Upper lobe of left lung (tissue), 4 donors: ENCODE data around the gene HSF4.

ENCODE experiments used
- EP300 ChIP-seq, 4 donors: sonication (generic); formaldehyde crosslinking; IDR thresholded peaks; one replicate each; pipeline ENCODE4 v1.5.1; 2017; ENCODE audit warnings: antibody characterized with exemption in 4 of 4, control low read depth in 2 of 4
- TF ChIP-seq, protein P1 (sequence below), 6 experiments: fragments of 450-650 bp in 4 of 6; fragments of 200-600 bp in 2 of 6; sonication (generic) in 2 of 6; IDR thresholded peaks; one replicate each; pipeline ENCODE4 v1.5.1; 2016 to 2019; ENCODE audit warnings: antibody characterized with exemption in 6 of 6

DNA sequence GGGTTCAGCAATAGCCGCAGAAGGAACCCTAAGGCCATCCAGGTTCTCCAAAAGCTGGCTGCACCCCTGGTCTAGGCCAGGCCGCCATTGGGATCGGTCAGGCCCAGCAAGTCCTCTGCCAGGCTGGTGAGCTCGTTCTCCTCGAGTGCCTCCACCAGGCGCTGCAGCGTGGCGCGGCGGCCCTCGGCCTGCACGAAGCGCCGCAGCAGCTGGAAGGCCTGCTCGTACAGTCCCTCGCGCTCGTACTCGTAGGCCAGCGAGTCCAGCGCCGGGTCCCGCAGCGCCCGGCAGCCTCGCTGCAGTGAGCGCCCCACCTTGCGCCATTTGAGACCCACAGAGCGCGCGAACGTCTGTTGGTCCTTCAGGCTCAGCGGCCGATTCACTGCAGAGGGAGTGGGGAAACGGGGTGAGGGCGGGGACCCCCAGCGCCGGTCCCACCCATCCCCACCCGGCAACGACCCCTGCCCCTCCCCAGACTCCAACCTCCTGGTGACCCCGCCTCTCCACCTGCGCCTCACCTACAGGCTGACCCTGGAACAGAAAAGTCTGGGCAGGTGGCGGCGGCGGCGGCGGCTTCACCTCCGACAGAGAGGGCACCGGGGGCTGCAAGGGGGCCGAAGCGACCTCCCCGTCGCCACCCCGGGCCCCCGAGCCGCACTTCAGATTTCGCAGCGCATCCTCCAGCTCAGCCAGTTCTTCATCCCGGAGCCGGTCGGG is 9.8 kb upstream of the HSF4 start:
- TF ChIP-seq EP300 (IDR thresholded peaks at IDR 0.05) = no peak
- TF ChIP-seq, protein P1, sequence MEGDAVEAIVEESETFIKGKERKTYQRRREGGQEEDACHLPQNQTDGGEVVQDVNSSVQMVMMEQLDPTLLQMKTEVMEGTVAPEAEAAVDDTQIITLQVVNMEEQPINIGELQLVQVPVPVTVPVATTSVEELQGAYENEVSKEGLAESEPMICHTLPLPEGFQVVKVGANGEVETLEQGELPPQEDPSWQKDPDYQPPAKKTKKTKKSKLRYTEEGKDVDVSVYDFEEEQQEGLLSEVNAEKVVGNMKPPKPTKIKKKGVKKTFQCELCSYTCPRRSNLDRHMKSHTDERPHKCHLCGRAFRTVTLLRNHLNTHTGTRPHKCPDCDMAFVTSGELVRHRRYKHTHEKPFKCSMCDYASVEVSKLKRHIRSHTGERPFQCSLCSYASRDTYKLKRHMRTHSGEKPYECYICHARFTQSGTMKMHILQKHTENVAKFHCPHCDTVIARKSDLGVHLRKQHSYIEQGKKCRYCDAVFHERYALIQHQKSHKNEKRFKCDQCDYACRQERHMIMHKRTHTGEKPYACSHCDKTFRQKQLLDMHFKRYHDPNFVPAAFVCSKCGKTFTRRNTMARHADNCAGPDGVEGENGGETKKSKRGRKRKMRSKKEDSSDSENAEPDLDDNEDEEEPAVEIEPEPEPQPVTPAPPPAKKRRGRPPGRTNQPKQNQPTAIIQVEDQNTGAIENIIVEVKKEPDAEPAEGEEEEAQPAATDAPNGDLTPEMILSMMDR (IDR thresholded peaks at IDR 0.05) = no peak
